OCI-LY7 (cell line): ENCODE data around the gene KIAA1328. TPM values are rescaled to one million over a fixed set of nuclear protein-coding genes. Genes with fewer than 3 reads are reported as not detected.

Experiments
- BruUV-seq: library from RNA; stranded (reverse); fragments of 400-500 nt; replicated peaks from 2 replicates; lab custom pipeline; 2021; lab: Mats Ljungman, UMichigan
- CTCF ChIA-PET: fragments of 300-600 bp; sonication (Branson Sonifier 250); formaldehyde crosslinking; loops from one replicate; lab custom pipeline; 2022; ENCODE audit warnings: antibody characterized with exemption; ENCODE audit not compliant: unreplicated experiment; lab: Charles Lee
- POLR2A ChIA-PET: fragments of 300-600 bp; sonication (Branson Sonifier 250); formaldehyde crosslinking; loops from one replicate; lab custom pipeline; 2022; ENCODE audit warnings: antibody characterized with exemption; lab: Charles Lee
- DNase-seq: peaks from one replicate; pipeline ENCODE4 v3.0.0-alpha.2; 2015; ENCODE audit warnings: low spot score
- H2AFZ ChIP-seq: fragments of 200-600 bp; sonication (generic), shearing (Covaris generic); 2 replicates; pipeline ENCODE4 v1.6.1; 2014; ENCODE audit warnings: mild to moderate bottlenecking, antibody characterized with exemption, low read length, moderate library complexity
- H3K27ac ChIP-seq: fragments of 200-600 bp; sonication (generic); 2 replicates; pipeline ENCODE4 v1.5.1; 2014; ENCODE audit warnings: mixed run types, low read depth, mild to moderate bottlenecking, moderate library complexity, low read length, inconsistent platforms; ENCODE audit not compliant: poor library complexity, severe bottlenecking
- H3K36me3 ChIP-seq: fragments of 200-600 bp; sonication (generic); 2 replicates; pipeline ENCODE4 v1.6.1; 2014; ENCODE audit warnings: mild to moderate bottlenecking, antibody characterized with exemption, low read length, moderate library complexity, mixed read lengths; ENCODE audit not compliant: insufficient read depth
- H3K4me1 ChIP-seq: fragments of 200-600 bp; sonication (generic); 2 replicates; pipeline ENCODE4 v1.5.1; 2014; ENCODE audit warnings: mild to moderate bottlenecking, low read length; ENCODE audit not compliant: insufficient read depth, poor library complexity, severe bottlenecking
- H3K4me2 ChIP-seq: fragments of 200-600 bp; sonication (generic); 2 replicates; pipeline ENCODE4 v1.6.1; 2014; ENCODE audit warnings: mild to moderate bottlenecking, low read length
- H3K4me3 ChIP-seq: fragments of 200-600 bp; sonication (generic); 2 replicates; pipeline ENCODE4 v1.5.1; 2014; ENCODE audit warnings: mild to moderate bottlenecking, low read depth, low read length; ENCODE audit not compliant: poor library complexity, severe bottlenecking
- H3K79me2 ChIP-seq: fragments of 200-600 bp; sonication (generic); 2 replicates; pipeline ENCODE4 v1.6.1; 2016; ENCODE audit warnings: low read depth, mild to moderate bottlenecking, low read length, moderate library complexity, mixed read lengths; ENCODE audit not compliant: insufficient read depth
- H3K9me2 ChIP-seq: fragments of 200-600 bp; sonication (generic); 2 replicates; pipeline ENCODE4 v1.6.1; 2016; ENCODE audit warnings: mild to moderate bottlenecking, low read length, mixed read lengths; ENCODE audit not compliant: insufficient read depth
- H3K9me3 ChIP-seq: fragments of 200-600 bp; sonication (generic); 2 replicates; pipeline ENCODE4 v1.6.1; 2014; ENCODE audit warnings: mild to moderate bottlenecking, mixed run types, low read length, mixed read lengths
- H4K20me1 ChIP-seq: fragments of 200-600 bp; sonication (generic); 2 replicates; pipeline ENCODE4 v1.6.1; 2014; ENCODE audit warnings: mild to moderate bottlenecking, antibody characterized with exemption, low read length, moderate library complexity, mixed read lengths; ENCODE audit not compliant: insufficient read depth
- CTCF ChIP-seq: fragments of 200-600 bp; sonication (generic); conservative IDR thresholded peaks from 2 replicates; pipeline ENCODE4 v1.5.1; 2014; ENCODE audit warnings: mild to moderate bottlenecking, antibody characterized with exemption, low read length, moderate library complexity, mixed read lengths
- EZH2phosphoT487 ChIP-seq: fragments of 200-600 bp; sonication (generic); IDR thresholded peaks from 2 replicates; pipeline ENCODE4 v1.6.1; 2018; ENCODE audit warnings: low read depth, borderline replicate concordance, mild to moderate bottlenecking, mixed run types, antibody characterized with exemption, low read length, moderate library complexity, mixed read lengths
- intact Hi-C: fragments of 100-400 bp; cut with micrococcal nuclease; formaldehyde crosslinking; loops from one replicate; pipeline ENCODE4 v1.10.0; 2022; ENCODE audit not compliant: unreplicated experiment
- total RNA-seq, 2 experiments: library from RNA; depleted of rRNA in 1 of 2; stranded (reverse); fragments of >200 nt in 1 of 2; shearing (Covaris generic) in 1 of 2; gene quantifications; 2 replicates each; pipeline ENCODE4 v1.2.3, GENCODE V29; 2014 to 2022

KIAA1328 gene
- total RNA-seq, 2 experiments from 2014 or later, result 3.0 to 5.8 TPM

GRCh38 chr18:36953047-36953446 is 124.1 kb downstream of the KIAA1328 start:
- Histone ChIP-seq H3K79me2 (no peaks in the 10 kb centered on the region), H4K20me1 (no peaks in the 10 kb centered on the region), H3K9me2 (no peaks in the 10 kb centered on the region), H3K36me3 (no peaks in the 10 kb centered on the region), H3K27ac (no peak overlapping the region), H3K4me1 (no peaks in the 10 kb centered on the region), H2AFZ (no peak overlapping the region), H3K9me3 (no peaks in the 10 kb centered on the region), H3K4me2 (no peak overlapping the region), H3K4me3 (no peak overlapping the region)
- no peak for TF ChIP-seq CTCF
- TF ChIP-seq EZH2phosphoT487, result no peak
- no TSS peak for BruUV-seq
- POLR2A ChIA-PET, result no interaction called here
- no peak for DNase-seq
- intact Hi-C loops, result no loop called here
- CTCF ChIA-PET, result no interaction called here

GRCh38 chr18:36960038-36960437 is 131.1 kb downstream of the KIAA1328 start:
- Histone ChIP-seq H3K9me2 (no peaks in the 10 kb centered on the region), H3K27ac (no peak overlapping the region), H3K36me3 (no peaks in the 10 kb centered on the region), H3K79me2 (no peaks in the 10 kb centered on the region), H2AFZ (no peak overlapping the region), H3K4me2 (no peak overlapping the region), H3K4me3 (no peak overlapping the region), H3K4me1 (peaks cover 7% of the 10 kb centered on the region), H4K20me1 (no peaks in the 10 kb centered on the region), H3K9me3 (no peaks in the 10 kb centered on the region)
- CTCF ChIA-PET, result no interaction called here
- BruUV-seq, result no TSS peak
- POLR2A ChIA-PET, result no interaction called here
- no peak for TF ChIP-seq EZH2phosphoT487
- TF ChIP-seq CTCF, result no peak
- DNase-seq, result no peak
- intact Hi-C loops, result no loop called here

- CTCF ChIA-PET, result no interaction called here
- intact Hi-C loops, result no loop called here
- no peaks in the 10 kb centered on the region for H3K36me3 ChIP-seq
- H2AFZ ChIP-seq, result no peak overlapping the region
- H3K9me2 ChIP-seq, result no peaks in the 10 kb centered on the region
- POLR2A ChIA-PET, result interaction anchor here (0.7 kb wide), 1 partner anchor 12 kb away, joined by 3 read pairs; no protein-coding TSS in a partner anchor
- no peak overlapping the region for H3K27ac ChIP-seq
- no peaks in the 10 kb centered on the region for H3K79me2 ChIP-seq
- no peaks in the 10 kb centered on the region for H3K9me3 ChIP-seq
- TF ChIP-seq CTCF, result no peak
- no peak for TF ChIP-seq EZH2phosphoT487
- H3K4me1 ChIP-seq, result peaks cover 11% of the 10 kb centered on the region
- H4K20me1 ChIP-seq, result no peaks in the 10 kb centered on the region
- no peak overlapping the region for H3K4me2 ChIP-seq
- DNase-seq, result no peak
- BruUV-seq, result no TSS peak
- no peak overlapping the region for H3K4me3 ChIP-seq
These were observed 134.5 kb downstream of the KIAA1328 start for GRCh38 chr18:36963464-36963863.
